Parathyroid adenoma (tissue), 2 donors: ENCODE measurements around the gene ZAP70.

Experiments
- H2AFZ ChIP-seq: fragments of 300-600 bp; sonication (generic); one replicate; pipeline ENCODE4 v1.7.0; 2017; ENCODE audit warnings: antibody characterized with exemption, mild to moderate bottlenecking
- H3K27ac ChIP-seq: fragments of 300-600 bp; sonication (generic); one replicate; pipeline ENCODE4 v1.7.0; 2017
- H3K27me3 ChIP-seq: fragments of 300-600 bp; sonication (generic); one replicate; pipeline ENCODE4 v1.7.0; 2017; ENCODE audit warnings: low read length; ENCODE audit not compliant: control insufficient read depth, insufficient read depth
- H3K36me3 ChIP-seq: fragments of 300-600 bp; sonication (generic); one replicate; pipeline ENCODE4 v1.7.0; 2017; ENCODE audit warnings: low read length; ENCODE audit not compliant: control insufficient read depth, insufficient read depth
- H3K4me1 ChIP-seq: fragments of 300-600 bp; sonication (generic); one replicate; pipeline ENCODE4 v1.7.0; 2017; ENCODE audit warnings: control low read depth
- H3K4me2 ChIP-seq: fragments of 300-600 bp; sonication (generic); one replicate; pipeline ENCODE4 v1.7.0; 2017; ENCODE audit warnings: low read length
- H3K4me3 ChIP-seq: fragments of 300-600 bp; sonication (generic); one replicate; pipeline ENCODE4 v1.7.0; 2017; ENCODE audit warnings: low read depth, low read length
- H3K79me2 ChIP-seq: fragments of 300-600 bp; sonication (generic); one replicate; pipeline ENCODE4 v1.7.0; 2017; ENCODE audit warnings: control low read depth
- H3K9ac ChIP-seq: fragments of 300-600 bp; sonication (generic); one replicate; pipeline ENCODE4 v1.7.0; 2017; ENCODE audit warnings: mild to moderate bottlenecking
- H3K9me3 ChIP-seq: fragments of 300-600 bp; sonication (generic); one replicate; pipeline ENCODE4 v1.7.0; 2017; ENCODE audit warnings: low read length; ENCODE audit not compliant: control insufficient read depth
- CTCF ChIP-seq: fragments of 300-600 bp; sonication (generic); IDR thresholded peaks from one replicate; pipeline ENCODE4 v1.7.0; 2017; ENCODE audit warnings: antibody characterized with exemption, mild to moderate bottlenecking
- donor health status: primary hyperparathyroidism.

Gene ZAP70

GRCh38 chr2:97741686-97742085, 28.3 kb downstream of the ZAP70 start:
- Histone ChIP-seq H3K9ac (no peak overlapping the region), H3K4me1 (no peaks in the 10 kb centered on the region), H3K79me2 (no peaks in the 10 kb centered on the region), H2AFZ (no peak overlapping the region), H3K9me3 (no peaks in the 10 kb centered on the region), H3K4me3 (no peak overlapping the region), H3K36me3 (no peaks in the 10 kb centered on the region), H3K27ac (no peak overlapping the region), H3K4me2 (no peak overlapping the region), H3K27me3 (no peaks in the 10 kb centered on the region)
- no peak for TF ChIP-seq CTCF

- Histone ChIP-seq H3K4me3 (no peak overlapping the region), H3K79me2 (no peaks in the 10 kb centered on the region), H3K27ac (no peak overlapping the region), H3K9ac (no peak overlapping the region), H3K36me3 (no peaks in the 10 kb centered on the region), H3K4me2 (no peak overlapping the region), H3K4me1 (no peaks in the 10 kb centered on the region), H3K27me3 (no peaks in the 10 kb centered on the region), H2AFZ (no peak overlapping the region), H3K9me3 (no peaks in the 10 kb centered on the region)
- no peak for TF ChIP-seq CTCF
Observed at GRCh38 chr2:97742381-97742847, 29.0 kb downstream of the ZAP70 start.

- Histone ChIP-seq H3K79me2 (no peaks in the 10 kb centered on the region), H3K36me3 (no peaks in the 10 kb centered on the region), H2AFZ (no peak overlapping the region), H3K4me2 (no peak overlapping the region), H3K4me3 (no peak overlapping the region), H3K9me3 (no peaks in the 10 kb centered on the region), H3K27me3 (no peaks in the 10 kb centered on the region), H3K4me1 (no peaks in the 10 kb centered on the region), H3K9ac (no peak overlapping the region), H3K27ac (no peak overlapping the region)
- TF ChIP-seq CTCF: no peak
Observed at GRCh38 chr2:97743913-97744312, 30.5 kb downstream of the ZAP70 start.

- Histone ChIP-seq H3K27ac (no peak overlapping the region), H3K4me3 (no peak overlapping the region), H2AFZ (no peak overlapping the region), H3K36me3 (no peaks in the 10 kb centered on the region), H3K9me3 (no peaks in the 10 kb centered on the region), H3K4me2 (no peak overlapping the region), H3K4me1 (no peaks in the 10 kb centered on the region), H3K79me2 (no peaks in the 10 kb centered on the region), H3K27me3 (no peaks in the 10 kb centered on the region), H3K9ac (no peak overlapping the region)
- TF ChIP-seq CTCF: no peak
Observed at GRCh38 chr2:97745474-97746174, 32.2 kb downstream of the ZAP70 start.

GRCh38 chr2:97747285-97747684, 33.9 kb downstream of the ZAP70 start:
- H3K4me2 ChIP-seq: no peak overlapping the region
- no peak overlapping the region for H2AFZ ChIP-seq
- H3K36me3 ChIP-seq: no peaks in the 10 kb centered on the region
- no peak overlapping the region for H3K9ac ChIP-seq
- H3K27me3 ChIP-seq: no peaks in the 10 kb centered on the region
- no peak overlapping the region for H3K4me3 ChIP-seq
- H3K27ac ChIP-seq: no peak overlapping the region
- no peaks in the 10 kb centered on the region for H3K79me2 ChIP-seq
- no peak for TF ChIP-seq CTCF
- peaks cover 5% of the 10 kb centered on the region for H3K4me1 ChIP-seq
- no peaks in the 10 kb centered on the region for H3K9me3 ChIP-seq
